Fibroblast of gingiva (primary cell): ENCODE results near the gene KLF4.
A peak's percentile ranks its signal among the peaks of the same experiment; 100 is the strongest.

Source experiments
- DNase-seq: peaks from one replicate; pipeline ENCODE4 v3.0.0-alpha.2; 2011; ENCODE audit warnings: low read depth

The KLF4 gene

GRCh38 chr9:107487521-107488374 is 1.8 kb downstream of the KLF4 start:
- DNase-seq, result peak; percentile 72

DNA sequence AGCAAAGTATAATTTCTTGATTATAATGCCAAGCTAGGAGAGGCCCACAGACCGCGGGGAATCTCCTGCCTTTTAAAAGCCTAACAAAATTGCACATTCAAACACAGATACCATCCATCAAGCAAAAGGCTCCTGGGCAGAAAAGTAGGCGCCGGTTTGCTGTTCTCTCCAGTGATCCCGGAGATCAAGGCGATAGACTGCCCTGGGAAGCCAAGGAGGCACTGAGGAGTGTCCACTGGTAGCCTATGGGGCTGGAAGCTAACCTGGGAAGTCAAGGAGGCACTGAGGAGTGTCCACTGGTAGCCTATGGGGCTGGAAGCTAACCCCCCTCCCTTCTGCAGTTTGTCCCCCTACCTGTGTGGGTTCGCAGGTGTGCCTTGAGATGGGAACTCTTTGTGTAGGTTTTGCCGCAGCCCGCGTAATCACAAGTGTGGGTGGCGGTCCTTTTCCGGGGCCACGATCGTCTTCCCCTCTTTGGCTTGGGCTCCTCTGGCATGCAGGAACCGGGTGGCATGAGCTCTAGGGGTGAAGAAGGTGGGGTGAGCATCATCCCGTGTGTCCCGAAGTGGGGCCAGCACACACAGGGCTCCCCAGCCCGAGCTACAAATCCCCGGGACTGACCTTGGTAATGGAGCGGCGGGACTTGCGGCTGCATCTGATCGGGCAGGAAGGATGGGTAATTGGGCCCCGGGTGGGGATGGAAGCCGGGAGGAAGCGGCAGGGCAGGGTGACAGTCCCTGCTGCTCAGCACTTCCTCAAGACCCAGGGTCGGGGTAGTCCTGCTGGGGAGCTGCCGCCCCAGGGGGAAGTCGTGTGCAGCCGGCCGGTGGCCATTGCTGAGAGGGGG is 2.7 kb downstream of the KLF4 start:
- peak; percentile 13 for DNase-seq

DNA sequence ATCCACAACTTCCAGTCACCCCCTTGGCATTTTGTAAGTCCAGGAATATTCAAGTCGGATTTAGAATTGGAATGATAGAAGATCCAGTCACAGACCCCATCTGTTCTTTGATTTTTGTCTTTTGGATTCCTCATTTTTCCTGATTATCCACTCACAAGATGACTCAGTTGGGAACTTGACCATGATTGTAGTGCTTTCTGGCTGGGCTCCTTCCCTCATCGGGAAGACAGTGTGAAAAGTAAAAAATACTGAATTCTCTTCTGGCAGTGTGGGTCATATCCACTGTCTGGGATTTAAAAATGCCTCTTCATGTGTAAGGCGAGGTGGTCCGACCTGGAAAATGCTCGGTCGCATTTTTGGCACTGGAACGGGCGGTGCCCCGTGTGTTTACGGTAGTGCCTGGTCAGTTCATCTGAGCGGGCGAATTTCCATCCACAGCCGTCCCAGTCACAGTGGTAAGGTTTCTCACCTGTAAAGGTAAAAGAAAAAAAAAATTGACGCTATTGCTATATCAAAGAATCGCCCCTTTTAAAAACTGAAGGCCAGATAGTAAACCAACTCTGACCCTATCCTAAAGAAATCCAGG is 4.0 kb downstream of the KLF4 start:
- DNase-seq, result no peak

GRCh38 chr9:107484117-107484723 is 5.3 kb downstream of the KLF4 start:
- DNase-seq, result peak; percentile 82

- no peak for DNase-seq
These were observed 5.9 kb downstream of the KLF4 start for GRCh38 chr9:107483666-107484065.

DNA sequence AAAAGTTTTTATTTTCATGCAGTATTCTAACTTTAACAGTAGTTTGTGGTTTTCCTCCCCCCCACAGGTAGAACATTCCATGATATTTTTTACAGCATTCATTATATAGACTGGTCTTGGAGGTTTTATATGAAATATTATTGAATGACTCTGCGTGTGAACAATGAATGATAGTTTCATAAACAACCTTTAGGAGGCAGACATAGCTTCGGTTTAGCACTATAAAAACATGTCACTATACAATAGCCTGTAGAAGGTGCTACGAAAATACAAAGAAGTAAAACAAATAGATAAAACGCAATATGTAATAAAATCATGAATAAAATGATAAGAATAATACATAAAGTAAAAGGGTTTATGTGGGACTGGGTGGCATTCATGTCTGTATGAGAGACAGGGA is 8.5 kb downstream of the KLF4 start:
- DNase-seq, result no peak

- DNase-seq, result peak; percentile 92
These were observed 9.2 kb downstream of the KLF4 start for GRCh38 chr9:107480386-107480789.

GRCh38 chr9:107478805-107479204 is 10.8 kb downstream of the KLF4 start:
- DNase-seq, result no peak

DNA sequence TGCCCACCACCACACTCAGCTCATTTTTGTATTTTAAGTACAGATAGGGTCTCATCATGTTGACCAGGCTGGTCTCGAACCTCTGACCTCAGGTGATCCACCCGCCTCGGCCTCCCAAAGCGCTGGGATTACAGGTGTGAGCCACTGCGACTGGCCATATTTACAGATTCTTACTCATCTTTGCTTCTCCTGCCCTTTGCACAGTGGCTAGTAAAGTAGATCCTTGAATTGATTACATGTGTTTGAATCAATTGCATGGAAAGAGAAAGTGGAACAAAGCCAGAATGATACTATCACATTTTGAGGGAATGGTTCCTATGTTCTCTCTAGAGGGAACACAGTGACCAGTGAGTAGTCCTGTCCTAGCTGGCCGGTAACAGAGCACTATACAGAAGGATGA is 15.4 kb downstream of the KLF4 start:
- no peak for DNase-seq

DNA sequence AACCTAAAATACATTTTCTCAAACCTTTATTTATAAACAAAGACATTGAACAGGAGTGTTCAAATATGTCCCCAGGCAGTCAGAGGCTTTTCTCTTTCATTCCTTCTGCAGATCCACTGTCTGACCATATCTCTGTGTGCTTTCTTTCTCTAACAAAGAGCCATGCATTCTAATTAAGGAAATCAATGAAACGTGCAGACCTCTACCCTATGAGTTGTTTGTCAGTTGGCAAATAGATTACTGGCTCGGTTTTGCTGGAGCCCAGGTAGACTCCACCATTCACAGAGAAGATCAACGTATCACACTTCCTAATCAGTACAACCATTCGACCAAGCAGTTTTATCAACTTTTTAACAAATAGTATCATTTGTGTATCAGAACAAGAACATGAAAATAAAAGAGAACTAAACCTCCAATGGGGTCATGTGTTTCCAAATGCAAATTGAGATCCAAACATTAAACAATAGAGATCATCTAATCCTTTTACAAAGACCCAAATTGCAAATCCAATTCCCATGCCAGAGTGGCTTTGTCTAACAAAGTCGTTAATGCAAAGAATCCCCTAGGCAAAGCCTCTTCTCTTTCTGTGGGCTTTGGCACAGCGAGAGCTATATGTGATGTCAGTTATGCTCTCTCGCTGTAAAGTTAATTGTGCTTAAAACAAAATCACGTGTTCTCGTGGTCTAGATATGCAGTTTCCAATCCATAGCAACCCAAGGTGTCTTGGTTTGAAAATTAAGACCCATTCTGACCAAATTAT is 16.8 kb downstream of the KLF4 start:
- DNase-seq, result no peak

DNA sequence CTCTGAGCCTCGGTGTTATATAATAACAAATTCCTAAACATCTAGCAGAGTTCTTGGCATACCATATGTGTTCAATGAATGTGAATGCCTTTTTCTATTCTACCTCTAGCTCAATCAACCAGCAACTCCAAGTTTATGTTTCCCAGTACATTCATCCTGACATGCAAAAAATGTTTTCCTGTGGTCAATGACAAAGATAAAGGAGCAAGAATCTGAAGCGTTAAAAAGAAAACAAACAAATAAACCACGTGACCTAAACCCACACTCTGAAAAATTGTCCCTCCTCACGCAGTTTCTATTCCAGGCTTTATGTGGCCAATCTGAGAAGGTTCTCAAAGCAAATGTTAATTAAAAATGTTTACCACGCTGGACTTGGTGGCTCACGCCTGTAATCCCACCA is 18.0 kb downstream of the KLF4 start:
- DNase-seq, result no peak

DNA sequence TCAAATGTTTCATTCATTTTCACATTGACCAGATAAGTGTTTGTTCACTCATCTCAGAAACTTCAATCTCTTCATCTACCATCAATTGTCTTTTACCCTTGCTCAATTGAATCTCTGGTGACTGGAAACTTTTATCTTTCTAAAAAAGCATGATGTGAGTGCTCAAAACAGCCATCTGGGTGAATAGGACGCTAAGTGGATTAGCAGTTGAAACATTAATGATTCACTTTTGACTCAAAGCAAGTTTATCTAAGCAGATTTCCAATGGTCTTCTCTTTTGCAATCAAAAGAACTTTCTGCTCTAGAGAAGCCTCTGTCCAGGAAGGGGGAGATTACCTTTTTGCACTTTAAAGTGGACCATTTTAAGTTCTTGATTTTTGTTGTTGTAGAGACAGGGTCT is 22.2 kb downstream of the KLF4 start:
- no peak for DNase-seq

GRCh38 chr9:107466826-107467225 is 22.7 kb downstream of the KLF4 start:
- DNase-seq, result no peak

GRCh38 chr9:107465467-107466451 is 23.8 kb downstream of the KLF4 start:
- peak; percentile 66 for DNase-seq

DNA sequence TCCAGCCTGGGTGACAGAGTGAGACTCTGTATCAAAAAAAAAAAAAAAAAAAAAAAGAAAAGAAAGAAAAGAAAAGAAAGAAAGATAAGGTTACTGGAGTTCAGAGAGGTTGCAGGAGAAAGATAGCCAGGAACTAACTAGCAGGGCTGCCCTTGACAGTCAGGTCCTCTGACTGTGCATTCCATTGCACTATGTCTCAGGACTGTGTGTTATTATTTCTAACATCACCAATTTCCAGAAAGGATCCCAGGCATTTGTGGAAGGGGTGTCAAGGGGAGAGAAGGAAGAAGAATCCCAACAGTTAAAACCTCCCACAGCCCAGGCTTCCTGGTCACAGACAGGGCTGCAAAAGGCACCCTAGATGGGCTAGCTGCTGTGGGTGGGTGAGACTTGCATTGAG is 25.1 kb downstream of the KLF4 start:
- DNase-seq, result no peak

DNA sequence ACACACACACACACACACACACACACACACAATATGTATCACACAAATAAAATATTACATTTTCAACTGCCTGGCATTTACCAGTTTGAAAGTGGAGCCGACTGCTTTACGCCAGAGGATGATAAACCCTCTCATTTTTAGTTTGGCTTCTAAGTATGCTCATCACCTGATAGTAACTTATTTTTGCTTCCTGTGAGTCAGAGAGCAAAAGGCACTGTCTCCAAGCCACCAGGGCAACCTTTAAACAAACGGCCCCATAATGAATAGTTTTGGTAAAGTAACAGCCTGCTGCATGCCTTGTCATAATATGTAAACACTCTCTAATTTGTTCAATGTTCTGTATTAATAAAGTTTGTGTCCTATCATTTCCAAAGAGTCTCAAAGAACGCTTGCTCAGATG is 26.9 kb downstream of the KLF4 start:
- peak; percentile 60 for DNase-seq

GRCh38 chr9:107460153-107461023 is 29.2 kb downstream of the KLF4 start:
- no peak for DNase-seq

- DNase-seq, result no peak
These were observed 34.0 kb downstream of the KLF4 start for GRCh38 chr9:107455425-107456135.

DNA sequence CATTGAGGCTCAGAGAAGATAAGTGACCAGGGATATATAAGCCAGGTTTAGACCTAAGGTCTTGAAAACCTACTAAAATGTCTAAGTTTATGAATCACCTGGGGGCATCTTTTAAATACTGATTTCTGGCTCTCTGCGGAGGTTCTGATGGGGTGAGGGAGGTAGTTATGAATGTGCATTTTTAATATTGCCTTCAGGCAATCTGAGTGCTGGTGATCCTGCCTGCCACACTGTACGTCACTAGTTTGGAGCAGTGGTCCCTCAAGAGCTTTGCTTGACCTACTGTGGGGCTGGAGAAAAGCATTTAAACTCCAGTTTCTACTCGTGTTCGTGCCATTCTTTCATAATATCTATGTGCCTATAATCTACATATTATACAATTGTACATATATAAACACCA is 36.1 kb downstream of the KLF4 start:
- DNase-seq, result no peak
